HG03095 (cell line): Measurements from ENCODE around the gene KRT222.

Source experiments
- ATAC-seq: cut with Tn5 transposase; IDR thresholded peaks from one replicate; pipeline ENCODE4 v1.9.1; 2021; ENCODE audit warnings: moderate library complexity; ENCODE audit not compliant: unreplicated experiment

Gene KRT222

GRCh38 chr17:40664582-40665333, at the start of gene KRT222:
Gene KRT222, minus strand, starts transcription at chr17:40665177. Its CDS starts 78 bp downstream, at chr17:40665099.
- ATAC-seq, result no peak

DNA sequence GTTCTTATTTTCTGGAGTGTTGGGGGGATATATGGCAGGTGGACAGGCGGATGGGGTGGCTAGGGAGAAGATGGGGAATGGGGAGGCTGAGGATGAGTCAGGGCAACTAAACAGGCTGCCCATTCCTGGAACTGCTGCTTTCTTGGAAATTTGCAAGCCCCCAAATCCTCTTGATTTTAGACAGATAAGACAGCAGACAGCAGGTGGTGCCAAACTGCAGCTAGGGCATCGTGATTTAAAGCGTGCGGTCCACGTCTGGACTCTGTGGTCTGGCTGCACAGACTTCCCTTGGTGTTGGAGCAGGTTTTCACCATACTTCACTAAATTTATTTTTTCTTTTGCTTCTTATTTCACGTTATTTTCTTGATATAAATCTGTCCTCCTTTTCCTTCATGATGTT, 49.5 kb upstream of the KRT222 start:
- ATAC-seq, result no peak

DNA sequence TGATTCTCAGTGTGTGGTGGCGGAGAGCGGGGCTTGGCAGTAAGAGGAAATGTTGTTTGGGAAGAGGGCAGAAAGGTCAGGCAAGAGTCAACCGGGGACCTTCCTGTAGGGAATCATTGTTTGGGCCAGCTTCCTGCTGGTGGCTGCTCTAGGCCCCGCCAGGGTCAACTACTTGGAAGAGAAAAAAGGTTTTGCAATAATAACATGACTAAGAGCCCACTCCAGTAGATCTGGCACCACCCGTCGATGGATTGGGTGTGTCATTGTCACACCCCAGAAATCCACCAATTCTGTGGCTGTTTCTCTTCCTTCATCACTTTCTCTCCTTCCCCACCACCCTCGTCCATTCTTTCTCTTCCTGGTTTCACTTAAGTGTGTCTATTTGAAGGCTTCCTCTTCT, 42.8 kb upstream of the KRT222 start:
- no peak for ATAC-seq

- ATAC-seq, result no peak
Measured at GRCh38 chr17:40705584-40705983, 40.6 kb upstream of the KRT222 start.

- no peak for ATAC-seq
Measured at GRCh38 chr17:40703652-40704051, 38.7 kb upstream of the KRT222 start, which contains the start of gene KRT24. Gene KRT24, minus strand, starts transcription at chr17:40703752. Its CDS starts 59 bp downstream, at chr17:40703693.

DNA sequence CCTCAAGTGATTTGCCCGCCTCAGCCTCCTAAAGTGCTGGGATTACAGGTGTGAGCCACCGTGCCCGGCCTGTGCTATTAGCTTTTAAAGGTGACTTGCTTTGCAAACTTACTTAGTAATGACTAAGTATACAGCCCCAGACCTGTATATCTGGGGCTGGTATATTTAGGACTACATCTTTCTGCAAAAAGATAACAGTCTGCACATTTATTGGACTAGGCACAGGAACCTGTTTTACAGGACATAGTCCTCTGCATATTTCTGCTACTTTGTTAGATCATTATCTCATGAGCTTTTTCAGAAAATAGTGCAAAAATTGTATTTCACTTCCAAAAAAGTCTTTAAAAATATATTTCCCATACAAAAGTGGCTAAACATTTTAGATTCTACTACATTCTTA, 37.3 kb upstream of the KRT222 start:
- ATAC-seq, result no peak

DNA sequence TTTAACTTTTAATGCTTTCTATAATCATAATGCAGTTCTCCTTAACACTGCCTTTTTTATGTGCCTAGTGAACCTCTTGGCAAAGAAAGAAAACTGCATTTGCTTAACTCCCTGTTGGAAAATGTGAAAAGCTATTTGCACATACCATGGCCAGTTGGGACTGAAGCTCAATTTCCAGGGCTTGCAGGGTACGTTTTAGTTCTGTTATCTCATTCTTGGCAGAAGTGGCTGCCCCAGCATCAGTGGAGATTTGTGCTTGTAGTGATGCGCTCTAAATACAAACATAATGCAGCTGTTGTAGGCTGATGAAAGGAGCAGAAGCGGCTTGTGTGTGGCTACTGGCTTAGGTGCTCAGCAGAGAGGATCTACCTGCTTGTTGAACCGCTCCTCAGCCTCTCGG, 34.9 kb upstream of the KRT222 start:
- no peak for ATAC-seq

DNA sequence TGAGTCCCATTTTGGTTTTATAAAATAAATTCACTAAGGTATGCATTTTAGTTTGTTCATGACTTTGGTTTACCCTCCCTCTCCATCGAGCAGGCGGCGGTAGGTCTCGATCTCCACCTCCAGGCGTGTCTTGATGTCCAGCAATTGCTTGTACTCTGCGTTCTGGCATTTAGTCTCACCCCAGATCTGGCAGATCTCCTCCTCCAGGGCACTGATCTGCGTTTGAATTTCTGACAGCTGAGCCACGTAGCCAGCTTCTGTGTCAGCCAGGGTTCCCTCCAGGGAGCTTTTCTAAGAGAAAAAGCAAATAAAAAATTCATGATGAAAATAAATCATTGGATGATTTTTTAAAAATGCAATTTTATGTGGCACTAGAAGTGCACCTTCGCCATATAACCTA, 34.4 kb upstream of the KRT222 start:
- ATAC-seq, result no peak

- no peak for ATAC-seq
Measured at GRCh38 chr17:40697297-40697696, 32.3 kb upstream of the KRT222 start.

GRCh38 chr17:40696651-40697072, 31.7 kb upstream of the KRT222 start:
- no peak for ATAC-seq

GRCh38 chr17:40695874-40696472, 31.0 kb upstream of the KRT222 start:
- no peak for ATAC-seq

- ATAC-seq, result no peak
Measured at GRCh38 chr17:40694584-40694983, 29.6 kb upstream of the KRT222 start.

DNA sequence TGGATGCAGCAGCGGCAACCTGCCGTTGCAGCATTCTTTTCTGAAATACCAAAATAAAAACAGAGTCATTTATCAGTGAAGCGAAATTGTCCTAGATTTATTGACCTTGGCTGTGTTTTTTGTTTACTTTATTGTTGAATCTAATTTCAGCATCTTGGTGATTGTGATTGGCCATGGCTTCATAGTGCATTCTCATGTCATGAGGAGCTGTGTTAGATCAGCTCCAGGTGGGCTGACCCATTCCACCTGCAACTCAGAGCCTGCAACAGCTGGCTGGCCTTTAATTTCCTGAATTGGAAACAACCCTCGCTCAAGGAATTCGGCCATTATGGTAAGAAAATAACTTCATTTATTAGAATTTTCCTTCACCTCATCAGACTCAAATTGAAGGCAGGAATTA, 22.1 kb upstream of the KRT222 start:
- no peak for ATAC-seq

- ATAC-seq, result no peak
Measured at GRCh38 chr17:40686192-40686591, 21.2 kb upstream of the KRT222 start.

DNA sequence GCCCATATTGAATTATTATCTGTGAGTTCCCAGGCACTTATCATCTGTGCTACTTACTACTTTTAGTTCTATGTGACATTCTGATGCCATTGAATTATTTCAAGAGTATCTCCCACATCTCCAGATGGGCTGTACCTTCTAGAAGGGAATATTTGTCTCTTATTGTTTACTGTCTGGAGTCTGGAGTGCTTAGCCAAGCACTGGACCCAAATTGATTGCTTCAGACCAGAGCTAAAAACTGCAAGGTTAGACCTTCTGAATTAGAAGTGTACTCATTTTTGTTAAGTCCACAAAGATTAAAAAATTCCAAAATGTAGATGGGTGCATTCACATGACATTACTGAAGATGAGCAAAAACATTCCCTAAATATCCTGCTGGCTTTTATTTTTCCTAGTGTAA, 16.0 kb upstream of the KRT222 start:
- no peak for ATAC-seq

GRCh38 chr17:40679523-40679907, 14.5 kb upstream of the KRT222 start:
- ATAC-seq, result no peak

GRCh38 chr17:40678902-40679522, 14.0 kb upstream of the KRT222 start:
- no peak for ATAC-seq

DNA sequence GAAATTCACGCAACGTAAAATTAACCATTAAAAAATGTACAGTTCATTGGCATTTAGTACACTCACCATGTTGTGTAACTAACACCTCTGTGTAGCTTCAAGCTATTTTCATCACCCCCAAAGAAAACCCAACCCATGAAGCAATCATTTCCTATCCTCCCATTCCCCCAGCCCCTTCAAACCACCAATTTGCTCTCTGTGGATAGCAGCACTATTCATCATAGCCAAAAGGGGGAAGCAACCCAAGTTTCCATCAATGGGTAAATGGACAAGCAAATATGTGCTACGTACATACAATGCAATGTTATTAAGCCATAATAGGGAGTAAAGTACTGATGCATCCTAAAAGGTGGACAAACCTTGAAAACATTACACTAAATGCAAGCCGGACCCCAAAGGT, 10.9 kb upstream of the KRT222 start:
- ATAC-seq, result no peak

GRCh38 chr17:40672654-40673053, 7.7 kb upstream of the KRT222 start:
- ATAC-seq, result no peak

- no peak for ATAC-seq
Measured at GRCh38 chr17:40671282-40671681, 6.3 kb upstream of the KRT222 start.

DNA sequence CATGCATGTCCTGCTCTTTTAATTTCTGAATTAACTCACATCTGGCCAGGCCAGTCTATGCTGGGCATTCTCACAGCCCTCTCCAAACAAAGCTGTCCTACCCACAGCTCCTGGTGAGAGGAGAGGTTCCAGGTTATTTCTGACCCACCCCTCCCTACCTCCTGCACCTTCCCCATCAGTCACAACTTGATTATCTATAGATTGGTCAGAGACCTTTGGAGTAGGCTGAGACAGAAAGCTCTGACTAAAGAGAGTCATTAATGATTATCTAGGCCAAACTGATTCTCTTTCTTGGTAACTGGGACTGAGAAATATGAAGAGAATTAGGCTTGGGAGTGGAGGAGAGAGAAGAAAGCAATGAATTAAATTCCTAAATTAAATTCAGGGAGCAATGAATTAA, 1.4 kb upstream of the KRT222 start:
- ATAC-seq, result no peak

GRCh38 chr17:40663252-40663651, 1.7 kb downstream of the KRT222 start:
- ATAC-seq, result no peak
